GM23248 (cell line): ENCODE results near the gene FLOT1.
"Not testable (repeated sequence)": the region's sequence is repeated elsewhere in the genome, so short reads cannot be mapped to it uniquely, and the experiment has no call there.

Source experiments
- EZH2 ChIP-seq: fragments of 200-600 bp; sonication (generic); IDR thresholded peaks from 2 replicates; pipeline ENCODE4 v1.6.1; 2018; ENCODE audit warnings: antibody characterized with exemption, mild to moderate bottlenecking; ENCODE audit not compliant: insufficient read depth, poor library complexity, severe bottlenecking
- EZH2phosphoT487 ChIP-seq: fragments of 200-600 bp; sonication (generic); IDR thresholded peaks from 2 replicates; pipeline ENCODE4 v1.6.1; 2018; ENCODE audit warnings: antibody characterized with exemption, moderate library complexity, mild to moderate bottlenecking, low read depth; ENCODE audit not compliant: insufficient read depth

- not testable (repeated sequence) for TF ChIP-seq EZH2phosphoT487, EZH2
Measured at GRCh38 chr6:30756405-30757003, 14.0 kb upstream of the FLOT1 start.
